Measurements from ENCODE around the gene LYSMD3. TPM values are rescaled to one million over a fixed set of nuclear protein-coding genes. Genes with fewer than 3 reads are reported as not detected.

Gene LYSMD3
- total RNA-seq, 4 donors from 2014 or later: 5.6 to 23.0 (median 12.8) TPM

GRCh38 chr5:90483206-90483605, 46.2 kb downstream of the LYSMD3 start:
- in situ Hi-C loops (cut with MboI; ENCODE audit: low pct_ligation_motif_present in 1 of 4, low pct_unique_long_range_greater_than_20kb in 1 of 4, low sequenced_read_pairs in 3 of 4): no loop called here
- WGBS, 2 donors (ENCODE audit: low coverage in 1 of 2): 90 to 94% methylated on average over 2 to 8 of the region's 8 CpGs

GRCh38 chr5:90480699-90481098, 48.7 kb downstream of the LYSMD3 start:
- Histone ChIP-seq H3K27me3 (no peaks in the 10 kb centered on the region), H3K4me3 (no peak overlapping the region), H3K27ac (no peak overlapping the region), H3K36me3 (no peaks in the 10 kb centered on the region), H3K9me3 (no peaks in the 10 kb centered on the region), H3K4me1 (no peaks in the 10 kb centered on the region)
- DNase-seq: no peak
- TF ChIP-seq CTCF (IDR thresholded peaks at IDR 0.05) (no peak), EP300 (IDR thresholded peaks at IDR 0.05; ENCODE audit: low read depth) (no peak), POLR2AphosphoS5 (IDR thresholded peaks at IDR 0.05) (no peak), POLR2A (IDR thresholded peaks at IDR 0.05) (no peak)
- in situ Hi-C loops (cut with MboI; ENCODE audit: low pct_ligation_motif_present in 1 of 4, low pct_unique_long_range_greater_than_20kb in 1 of 4, low sequenced_read_pairs in 3 of 4) (no loop called here), intact Hi-C loops (cut with DNase I; ENCODE audit: low total_unique reads) (no loop called here)
- WGBS, 2 donors (ENCODE audit: low coverage in 1 of 2): 100% methylated on average over 1 of the region's 1 CpG

More at GRCh38 chr5:90483206-90483605, 46.2 kb downstream of the LYSMD3 start:
- DNase-seq: no peak
- intact Hi-C loops (cut with DNase I; ENCODE audit: low total_unique reads): no loop called here
- H3K27ac ChIP-seq: no peak overlapping the region
- TF ChIP-seq POLR2AphosphoS5 (IDR thresholded peaks at IDR 0.05): no peak
- TF ChIP-seq CTCF (IDR thresholded peaks at IDR 0.05): no peak
- TF ChIP-seq POLR2A (IDR thresholded peaks at IDR 0.05): no peak
- no peak for TF ChIP-seq EP300 (IDR thresholded peaks at IDR 0.05; ENCODE audit: low read depth)
- H3K4me3 ChIP-seq: no peak overlapping the region
- no peaks in the 10 kb centered on the region for H3K9me3 ChIP-seq
- no peaks in the 10 kb centered on the region for H3K27me3 ChIP-seq
- no peaks in the 10 kb centered on the region for H3K4me1 ChIP-seq
- no peaks in the 10 kb centered on the region for H3K36me3 ChIP-seq

GRCh38 chr5:90479611-90480385, 49.6 kb downstream of the LYSMD3 start:
- no peak overlapping the region for H3K27ac ChIP-seq
- no peaks in the 10 kb centered on the region for H3K27me3 ChIP-seq
- TF ChIP-seq EP300 (IDR thresholded peaks at IDR 0.05; ENCODE audit: low read depth): no peak
- TF ChIP-seq POLR2AphosphoS5 (IDR thresholded peaks at IDR 0.05): no peak
- TF ChIP-seq POLR2A (IDR thresholded peaks at IDR 0.05): no peak
- no peak for TF ChIP-seq CTCF (IDR thresholded peaks at IDR 0.05)
- H3K4me3 ChIP-seq: no peak overlapping the region
- peaks cover 0 to 9% (median 8%) of the 10 kb centered on the region in 4 donors for H3K4me1 ChIP-seq
- DNase-seq: no peak
- no peaks in the 10 kb centered on the region for H3K9me3 ChIP-seq
- in situ Hi-C loops (cut with MboI; ENCODE audit: low pct_ligation_motif_present in 1 of 4, low pct_unique_long_range_greater_than_20kb in 1 of 4, low sequenced_read_pairs in 3 of 4): loop anchor here in 1 of 4 donors (10.0 kb wide), 1 partner anchor 45 kb away; the partner anchor contains the start of gene LYSMD3
- H3K36me3 ChIP-seq: no peaks in the 10 kb centered on the region
- intact Hi-C loops (cut with DNase I; ENCODE audit: low total_unique reads): no loop called here

- Histone ChIP-seq H3K9me3 (no peaks in the 10 kb centered on the region), H3K27me3 (no peaks in the 10 kb centered on the region), H3K4me1 (peaks cover 0 to 16% (median 14%) of the 10 kb centered on the region in 4 donors), H3K36me3 (no peaks in the 10 kb centered on the region), H3K27ac (no peak overlapping the region), H3K4me3 (no peak overlapping the region)
- in situ Hi-C loops (cut with MboI; ENCODE audit: low pct_ligation_motif_present in 1 of 4, low pct_unique_long_range_greater_than_20kb in 1 of 4, low sequenced_read_pairs in 3 of 4): loop anchor here in 1 of 4 donors (10.0 kb wide), 1 partner anchor 47 kb away; the partner anchor contains the start of gene LYSMD3
- DNase-seq: no peak
- TF ChIP-seq POLR2A (IDR thresholded peaks at IDR 0.05) (no peak), POLR2AphosphoS5 (IDR thresholded peaks at IDR 0.05) (no peak), CTCF (IDR thresholded peaks at IDR 0.05) (no peak), EP300 (IDR thresholded peaks at IDR 0.05; ENCODE audit: low read depth) (no peak)
- intact Hi-C loops (cut with DNase I; ENCODE audit: low total_unique reads): no loop called here
- 84 to 88% methylated on average over 8 of the region's 8 CpGs for WGBS, 2 donors (ENCODE audit: low coverage in 1 of 2)
Observed at GRCh38 chr5:90477621-90478215, 51.7 kb downstream of the LYSMD3 start.
